GM18508 (cell line): ENCODE measurements around the gene AIMP1.
"Not testable (repeated sequence)": the region's sequence is repeated elsewhere in the genome, so short reads cannot be mapped to it uniquely, and the experiment has no call there.

Experiments
- ATAC-seq: cut with Tn5 transposase; IDR thresholded peaks from one replicate; pipeline ENCODE4 v1.9.1; 2021; ENCODE audit warnings: moderate number of reproducible peaks; ENCODE audit not compliant: insufficient read depth, unreplicated experiment

AIMP1 gene

GRCh38 chr4:106398898-106399297 is 82.5 kb downstream of the AIMP1 start:
- ATAC-seq = not testable (repeated sequence)
